Peyer's patch (tissue), 4 donors: ENCODE measurements around the gene SLC66A1.

Experiments used
- POLR2A ChIP-seq, 2 donors: fragments of 450-650 bp; IDR thresholded peaks; one replicate each; pipeline ENCODE4 v1.5.1; 2017; ENCODE audit warnings: antibody characterized with exemption in 2 of 2, mild to moderate bottlenecking in 2 of 2, moderate library complexity in 2 of 2
- TF ChIP-seq, protein P1 (sequence below), 6 experiments: fragments of 450-650 bp in 4 of 6; fragments of 200-600 bp in 2 of 6; sonication (generic) in 1 of 6; IDR thresholded peaks; one replicate each; pipeline ENCODE4 v1.5.1; 2017 to 2019; ENCODE audit warnings: antibody characterized with exemption in 6 of 6, mild to moderate bottlenecking in 3 of 6, moderate library complexity in 1 of 6

- TF ChIP-seq, protein P1, sequence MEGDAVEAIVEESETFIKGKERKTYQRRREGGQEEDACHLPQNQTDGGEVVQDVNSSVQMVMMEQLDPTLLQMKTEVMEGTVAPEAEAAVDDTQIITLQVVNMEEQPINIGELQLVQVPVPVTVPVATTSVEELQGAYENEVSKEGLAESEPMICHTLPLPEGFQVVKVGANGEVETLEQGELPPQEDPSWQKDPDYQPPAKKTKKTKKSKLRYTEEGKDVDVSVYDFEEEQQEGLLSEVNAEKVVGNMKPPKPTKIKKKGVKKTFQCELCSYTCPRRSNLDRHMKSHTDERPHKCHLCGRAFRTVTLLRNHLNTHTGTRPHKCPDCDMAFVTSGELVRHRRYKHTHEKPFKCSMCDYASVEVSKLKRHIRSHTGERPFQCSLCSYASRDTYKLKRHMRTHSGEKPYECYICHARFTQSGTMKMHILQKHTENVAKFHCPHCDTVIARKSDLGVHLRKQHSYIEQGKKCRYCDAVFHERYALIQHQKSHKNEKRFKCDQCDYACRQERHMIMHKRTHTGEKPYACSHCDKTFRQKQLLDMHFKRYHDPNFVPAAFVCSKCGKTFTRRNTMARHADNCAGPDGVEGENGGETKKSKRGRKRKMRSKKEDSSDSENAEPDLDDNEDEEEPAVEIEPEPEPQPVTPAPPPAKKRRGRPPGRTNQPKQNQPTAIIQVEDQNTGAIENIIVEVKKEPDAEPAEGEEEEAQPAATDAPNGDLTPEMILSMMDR (IDR thresholded peaks at IDR 0.05), result no peak
- no peak for TF ChIP-seq POLR2A (IDR thresholded peaks at IDR 0.05)
Measured at GRCh38 chr1:19350566-19350965, 38.4 kb downstream of the SLC66A1 start.
